SKM-1 (cell line): ENCODE data around the gene MADCAM1.

ENCODE experiments used
- DNase-seq: peaks from one replicate; lab custom pipeline; 2025; ENCODE audit not compliant: unreplicated experiment; lab: John Stamatoyannopoulos, UW

Gene MADCAM1

DNA sequence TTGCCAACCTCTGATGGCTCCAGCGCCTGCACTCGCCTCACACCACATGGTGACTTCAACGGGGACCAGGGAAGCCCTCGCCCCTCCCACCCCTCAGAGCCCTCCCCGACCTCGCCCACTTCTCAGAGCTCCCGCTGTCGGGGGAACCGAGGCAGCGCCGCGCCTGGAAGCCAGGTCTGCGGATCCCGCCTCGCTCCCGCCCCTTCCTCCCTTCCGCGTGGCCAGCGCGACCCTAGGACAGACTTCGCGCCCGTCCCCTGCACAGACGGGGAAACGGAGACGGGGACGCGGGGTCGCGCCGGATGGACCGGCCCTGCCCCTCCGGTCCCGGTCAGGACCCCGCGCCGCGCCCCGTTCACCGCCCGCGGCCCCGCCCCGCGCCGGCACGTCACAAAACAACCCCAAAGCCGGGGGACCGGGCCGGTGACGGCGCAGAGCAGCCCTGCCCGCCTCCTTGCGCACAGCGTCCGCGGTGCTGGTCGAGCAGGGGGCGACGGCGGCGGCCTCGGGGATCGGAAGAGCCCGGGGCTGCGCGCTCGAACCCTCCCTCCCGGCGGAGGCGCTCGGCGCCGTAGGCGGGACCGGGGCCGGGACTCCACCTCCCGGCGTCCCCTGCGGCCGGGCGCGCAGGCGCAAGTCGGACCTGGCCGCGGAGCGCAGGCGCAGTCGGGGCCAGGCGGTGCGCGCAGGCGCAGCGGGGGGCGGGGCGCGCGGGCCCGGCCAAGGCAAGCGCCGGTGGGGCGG, 34.9 kb downstream of the MADCAM1 start:
- peak; percentile 59 for DNase-seq

DNA sequence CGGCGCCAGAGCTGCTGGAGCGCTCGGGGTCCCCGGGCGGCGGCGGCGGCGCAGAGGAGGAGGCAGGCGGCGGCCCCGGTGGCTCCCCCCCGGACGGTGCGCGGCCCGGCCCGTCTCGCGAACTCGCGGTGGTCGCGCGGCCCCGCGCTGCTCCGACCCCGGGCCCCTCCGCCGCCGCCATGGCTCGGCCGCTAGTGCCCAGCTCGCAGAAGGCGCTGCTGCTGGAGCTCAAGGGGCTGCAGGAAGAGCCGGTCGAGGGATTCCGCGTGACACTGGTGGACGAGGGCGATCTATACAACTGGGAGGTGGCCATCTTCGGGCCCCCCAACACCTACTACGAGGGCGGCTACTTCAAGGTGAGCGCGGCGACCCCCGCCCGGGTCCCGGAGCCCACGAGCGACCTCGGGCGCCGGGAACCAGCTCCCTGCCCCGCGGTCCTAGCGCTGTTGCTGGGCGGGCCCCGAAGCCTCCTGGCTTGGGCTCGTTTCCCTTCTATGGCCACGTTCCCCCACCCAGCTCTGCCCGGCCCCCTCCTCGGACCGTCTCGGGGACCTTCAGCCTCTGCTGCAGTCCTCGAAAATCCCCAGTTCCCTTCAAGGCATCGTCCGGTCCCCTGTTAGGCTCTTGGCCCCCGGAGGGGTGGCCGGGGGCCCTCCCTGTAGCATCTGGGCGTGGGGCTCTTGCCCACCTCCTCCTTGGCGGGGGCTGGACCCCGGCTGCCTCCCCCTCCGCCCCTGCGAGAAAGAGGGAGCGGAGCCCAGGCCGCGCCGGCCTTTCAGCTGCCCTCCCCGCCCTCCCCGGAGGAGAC, 35.7 kb downstream of the MADCAM1 start, which contains the start of gene CDC34:
CDC34 (plus strand) TSS at position 8 of the 808 bp plus-strand sequence; CDS start at position 180, 172 bp downstream.
- no peak for DNase-seq

DNA sequence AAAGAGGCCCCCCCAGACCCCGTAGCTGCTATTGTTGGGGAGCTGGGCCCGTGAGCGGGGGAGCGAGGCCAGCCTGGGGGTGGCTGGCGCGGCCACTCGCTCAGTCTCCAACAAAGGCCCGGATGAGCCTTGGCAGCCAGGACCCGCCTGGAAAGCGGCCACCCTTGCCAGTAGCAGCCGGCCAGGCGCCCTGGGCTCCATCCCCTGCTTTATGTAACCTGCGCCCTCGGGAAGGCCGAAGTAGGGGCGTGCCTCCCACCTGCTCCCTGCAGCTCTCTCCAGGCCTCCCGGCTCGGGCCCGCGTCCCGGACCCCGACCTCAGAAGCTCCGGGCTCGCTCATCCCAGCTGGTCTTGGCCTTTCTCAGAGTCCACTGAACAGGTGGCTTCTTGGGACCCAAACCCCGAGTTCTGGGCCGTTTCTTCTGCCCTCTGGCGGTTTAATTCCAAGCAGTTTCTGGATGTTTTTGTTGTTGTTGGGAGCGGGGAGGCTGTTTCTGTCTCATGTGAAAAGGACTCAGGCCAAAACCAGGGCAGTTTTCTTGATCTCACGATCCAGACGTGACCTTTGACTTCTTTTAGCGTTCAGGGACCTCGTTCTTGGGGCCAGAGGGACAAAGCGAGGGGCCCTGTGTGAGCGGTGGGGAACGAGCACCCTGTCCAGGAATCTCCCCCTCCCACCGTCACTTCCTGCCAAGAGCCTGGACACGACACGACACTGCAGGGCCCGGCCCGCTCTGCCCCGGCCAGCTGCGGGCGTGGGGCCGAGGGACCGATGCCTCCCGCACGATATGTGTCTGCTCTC, 36.5 kb downstream of the MADCAM1 start:
- DNase-seq = no peak

DNA sequence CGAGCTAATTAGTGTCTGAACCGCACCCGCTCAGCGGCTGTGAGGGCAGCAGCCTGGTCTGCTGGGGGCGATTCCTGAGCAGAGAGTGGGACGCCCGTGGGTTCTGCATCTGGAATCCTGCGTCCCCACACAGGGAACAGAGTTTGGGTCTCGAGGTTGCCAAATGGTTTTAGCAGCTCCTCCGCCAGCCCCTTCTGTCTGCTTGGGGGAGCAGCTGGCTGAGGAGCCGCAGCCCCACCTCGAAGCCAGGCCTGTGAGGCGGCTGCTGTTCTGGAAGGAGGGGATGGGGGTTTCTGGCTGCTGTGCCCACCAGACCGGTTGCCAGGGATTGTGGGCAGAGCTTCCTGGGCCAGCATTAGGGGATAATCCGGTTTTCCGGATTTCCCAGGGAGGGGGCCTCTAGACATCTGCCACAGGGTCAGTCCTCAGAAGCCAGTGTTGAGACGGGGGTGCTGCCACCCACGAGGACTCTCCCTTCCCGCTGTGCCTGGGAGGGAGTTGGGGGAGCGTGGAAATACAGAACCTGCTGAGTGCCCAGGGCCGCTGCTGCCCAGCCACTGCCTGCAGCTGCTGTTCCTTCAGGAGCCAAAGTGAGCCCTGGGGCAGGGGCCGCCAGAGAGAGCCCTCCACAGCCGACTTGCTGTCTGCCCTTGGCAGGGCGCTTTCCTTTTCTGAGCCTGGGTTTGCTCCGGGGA, 37.2 kb downstream of the MADCAM1 start:
- no peak for DNase-seq

DNA sequence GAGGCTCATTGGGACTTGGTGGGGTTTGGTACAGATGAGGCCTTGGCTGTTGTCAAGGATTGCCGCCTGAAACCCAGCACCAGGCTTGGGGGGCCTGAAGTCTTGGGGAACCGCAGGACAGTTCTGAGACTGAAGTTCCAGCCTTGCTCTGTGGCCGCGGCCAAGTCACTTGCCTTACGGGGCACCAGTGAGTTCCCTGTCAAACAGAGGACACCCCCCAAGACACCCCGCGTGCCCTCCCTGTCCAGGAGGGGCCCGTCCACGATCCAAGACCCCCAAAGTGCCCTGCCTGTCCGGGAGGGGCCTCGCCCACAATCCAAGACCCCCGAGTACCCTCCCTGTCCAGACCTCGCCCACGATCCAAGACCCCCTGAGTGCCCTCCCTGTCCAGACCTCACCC, 37.8 kb downstream of the MADCAM1 start:
- no peak for DNase-seq

DNA sequence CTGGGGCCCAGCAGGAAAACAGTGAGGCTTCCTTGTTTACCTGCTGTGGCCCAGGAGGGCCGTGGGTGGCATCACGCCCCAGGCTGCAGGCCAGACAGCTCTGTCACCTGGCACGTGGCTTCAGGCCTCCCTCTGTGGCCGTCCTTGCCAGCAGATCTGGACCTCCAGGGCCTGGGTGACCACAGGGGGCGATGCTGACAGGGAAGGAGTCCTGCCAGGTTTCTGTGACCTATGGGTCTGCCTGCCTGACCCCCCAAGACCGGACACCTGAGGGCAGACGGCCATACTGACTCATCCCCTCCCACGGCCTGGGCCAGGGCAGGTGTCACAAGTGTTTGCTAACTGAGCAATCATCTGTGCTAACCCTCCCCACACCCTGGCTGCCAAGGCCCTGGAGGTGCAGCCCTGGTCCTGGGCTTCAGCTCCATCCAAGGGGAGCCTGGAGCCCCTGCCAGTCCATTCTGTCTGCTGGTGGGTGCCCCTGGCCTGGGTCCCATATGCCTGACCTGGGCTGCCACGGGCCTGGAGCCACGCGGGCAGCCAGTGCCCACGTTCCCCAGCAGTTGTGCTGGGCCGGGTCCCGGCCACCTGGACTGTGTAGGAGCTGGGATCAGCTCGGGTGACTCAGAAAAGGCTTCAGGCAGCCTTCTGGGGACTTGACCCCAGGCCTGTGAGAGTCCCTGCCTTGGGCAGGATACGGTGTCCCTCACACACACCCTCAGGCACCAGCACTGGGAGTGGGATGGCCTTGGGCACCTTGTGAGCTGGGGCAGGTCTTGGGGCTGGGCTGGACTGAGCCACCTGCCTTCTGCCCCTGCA, 38.9 kb downstream of the MADCAM1 start:
- no peak for DNase-seq

DNA sequence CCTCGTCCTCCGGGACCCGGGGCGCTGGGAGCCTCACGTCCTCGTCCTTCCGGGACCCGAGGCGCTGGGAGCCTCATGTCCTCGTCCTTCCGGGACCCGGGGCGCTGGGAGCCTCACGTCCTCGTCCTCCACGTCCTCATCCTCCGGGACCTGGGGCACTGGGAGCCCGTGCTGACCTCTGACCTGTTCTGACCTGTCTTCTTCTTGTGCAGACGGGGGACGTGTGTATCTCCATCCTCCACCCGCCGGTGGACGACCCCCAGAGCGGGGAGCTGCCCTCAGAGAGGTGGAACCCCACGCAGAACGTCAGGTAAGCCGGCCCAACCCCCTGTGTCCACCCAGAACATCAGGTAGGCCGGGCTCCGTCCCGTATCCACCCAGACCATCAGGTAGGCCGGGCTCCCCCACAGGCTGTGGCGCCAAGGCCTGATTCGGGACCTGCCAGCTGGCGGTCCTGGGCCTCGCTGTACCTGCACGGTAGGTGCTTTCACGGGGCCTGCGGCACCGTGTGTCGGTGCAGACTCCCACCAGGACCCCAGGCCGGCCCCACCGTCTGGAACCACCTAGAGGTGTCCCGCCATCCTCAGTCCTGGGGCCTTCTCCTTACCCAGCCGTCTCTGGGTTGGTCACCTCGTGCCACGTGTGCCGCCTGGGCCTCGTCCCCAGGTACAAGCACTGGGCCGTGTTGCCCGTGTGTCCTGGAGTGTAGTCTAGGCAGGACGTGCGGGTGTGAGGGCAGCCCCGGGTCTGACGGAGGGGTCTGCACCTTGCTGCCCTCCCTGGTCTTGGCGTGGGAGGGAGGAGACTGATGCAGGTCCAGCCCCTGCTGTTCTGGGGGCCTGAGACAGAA, 40.0 kb downstream of the MADCAM1 start:
- DNase-seq = no peak

DNA sequence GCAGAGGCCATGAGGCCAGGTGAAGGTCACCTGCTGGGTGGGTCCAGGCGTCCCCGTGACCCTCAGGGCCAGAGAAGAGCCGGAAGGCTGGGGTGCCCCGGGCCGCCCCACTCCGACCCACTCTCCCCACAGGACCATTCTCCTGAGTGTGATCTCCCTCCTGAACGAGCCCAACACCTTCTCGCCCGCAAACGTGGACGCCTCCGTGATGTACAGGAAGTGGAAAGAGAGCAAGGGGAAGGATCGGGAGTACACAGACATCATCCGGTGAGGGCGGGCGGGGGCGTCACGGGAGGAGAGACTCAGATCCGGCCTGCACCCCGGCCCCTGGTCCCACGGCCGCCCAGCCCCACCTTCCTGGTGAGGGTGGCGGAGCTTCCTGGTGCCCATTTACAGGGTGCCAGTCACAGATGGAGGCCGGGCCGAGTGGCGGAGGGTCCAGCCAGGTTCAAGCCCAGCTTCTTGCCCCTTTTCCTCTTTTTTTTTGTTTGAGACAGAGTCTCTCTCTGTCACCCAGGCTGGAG, 40.7 kb downstream of the MADCAM1 start:
- no peak for DNase-seq

DNA sequence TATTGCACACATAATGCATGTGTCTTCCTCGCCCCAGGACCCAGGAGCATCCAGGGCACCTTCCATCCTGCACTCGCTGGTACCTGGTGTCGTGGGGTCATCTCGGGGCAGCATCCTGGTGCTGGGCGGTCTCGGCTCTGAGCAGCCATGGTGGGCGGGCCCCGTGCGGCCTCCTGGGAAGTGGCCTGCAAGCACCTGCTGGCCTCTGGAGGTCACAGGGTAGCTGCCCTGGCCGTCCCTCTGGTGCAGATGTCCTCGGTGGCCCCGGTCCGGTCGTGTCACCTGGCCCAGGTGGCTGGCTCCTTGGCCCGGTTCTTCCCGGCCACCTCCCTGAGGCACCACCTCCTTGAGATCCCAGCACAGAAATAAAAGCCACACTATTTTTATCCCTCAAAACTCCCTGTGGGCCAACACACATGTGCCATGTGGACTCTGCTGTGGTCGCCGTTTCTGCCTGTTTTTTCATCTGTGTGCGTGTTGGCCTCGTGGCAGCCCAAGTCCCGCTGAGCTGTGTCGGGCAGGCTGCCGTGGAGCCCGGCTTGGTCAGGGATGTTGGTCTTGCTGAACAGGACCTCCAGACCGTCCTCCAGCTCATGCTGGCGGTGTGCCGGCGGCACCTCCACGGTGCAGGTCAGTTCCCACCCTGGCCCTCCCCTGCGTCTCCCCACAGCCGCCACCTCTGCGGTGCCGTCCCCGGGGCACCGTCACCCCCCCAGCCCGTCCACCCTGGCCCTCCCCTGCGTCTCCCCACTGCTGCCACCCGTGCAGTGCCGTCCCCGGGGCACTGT, 42.5 kb downstream of the MADCAM1 start:
- DNase-seq = no peak

DNA sequence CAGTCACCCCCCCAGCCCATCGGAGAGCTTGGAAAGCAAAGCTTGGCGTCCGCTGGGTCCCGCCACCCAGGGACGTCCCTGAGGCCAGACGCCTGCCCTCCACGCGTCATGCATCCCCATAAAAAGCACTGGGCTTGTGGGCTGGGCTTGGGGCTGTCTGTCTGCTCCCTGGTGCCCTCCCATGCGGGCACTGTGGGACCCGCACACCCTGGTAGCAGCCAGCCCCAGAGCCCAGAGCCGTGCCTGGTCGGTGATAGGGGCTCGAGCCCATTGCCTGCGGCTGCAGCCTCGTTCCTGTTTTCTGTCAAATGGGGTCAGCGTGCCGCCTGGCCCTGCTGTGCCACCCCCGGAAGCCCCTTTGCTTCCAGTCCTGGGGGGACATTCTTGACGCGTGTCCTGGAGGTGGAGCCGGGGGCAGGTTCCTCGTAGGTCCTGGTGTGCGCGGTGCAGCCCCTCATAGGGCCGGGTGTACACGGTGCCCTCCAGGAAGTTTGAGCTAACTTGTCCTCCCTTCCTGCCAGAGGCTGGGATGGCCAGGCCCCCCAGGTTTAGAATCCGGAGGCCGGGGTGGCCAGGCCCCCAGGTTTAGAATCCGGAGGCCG, 43.2 kb downstream of the MADCAM1 start:
- DNase-seq = no peak

DNA sequence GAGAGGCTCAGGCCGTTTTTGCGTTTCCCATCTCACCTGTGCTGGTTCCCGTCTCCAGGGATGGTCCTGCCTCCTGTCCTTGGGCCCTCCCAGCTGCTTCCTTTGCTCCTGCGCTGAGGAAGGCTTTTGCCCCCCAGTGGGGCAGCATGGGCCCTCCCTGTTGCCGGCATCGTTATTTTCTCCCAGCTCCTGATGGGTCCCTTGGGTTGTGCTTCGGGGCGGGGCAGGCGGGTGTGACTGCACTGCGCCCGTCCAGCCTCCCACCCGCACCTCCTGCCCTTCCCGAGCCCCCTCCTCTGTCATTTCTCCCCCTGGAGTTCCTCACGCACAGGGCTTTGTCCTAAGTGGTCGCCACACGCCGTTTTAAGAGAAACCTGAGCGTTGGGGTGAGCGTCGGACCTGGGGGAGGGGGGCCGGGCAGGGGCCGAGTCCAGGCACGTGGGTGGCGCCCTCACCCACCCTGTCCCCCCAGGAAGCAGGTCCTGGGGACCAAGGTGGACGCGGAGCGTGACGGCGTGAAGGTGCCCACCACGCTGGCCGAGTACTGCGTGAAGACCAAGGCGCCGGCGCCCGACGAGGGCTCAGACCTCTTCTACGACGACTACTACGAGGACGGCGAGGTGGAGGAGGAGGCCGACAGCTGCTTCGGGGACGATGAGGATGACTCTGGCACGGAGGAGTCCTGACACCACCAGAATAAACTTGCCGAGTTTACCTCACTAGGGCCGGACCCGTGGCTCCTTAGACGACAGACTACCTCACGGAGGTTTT, 44.8 kb downstream of the MADCAM1 start:
- no peak for DNase-seq

DNA sequence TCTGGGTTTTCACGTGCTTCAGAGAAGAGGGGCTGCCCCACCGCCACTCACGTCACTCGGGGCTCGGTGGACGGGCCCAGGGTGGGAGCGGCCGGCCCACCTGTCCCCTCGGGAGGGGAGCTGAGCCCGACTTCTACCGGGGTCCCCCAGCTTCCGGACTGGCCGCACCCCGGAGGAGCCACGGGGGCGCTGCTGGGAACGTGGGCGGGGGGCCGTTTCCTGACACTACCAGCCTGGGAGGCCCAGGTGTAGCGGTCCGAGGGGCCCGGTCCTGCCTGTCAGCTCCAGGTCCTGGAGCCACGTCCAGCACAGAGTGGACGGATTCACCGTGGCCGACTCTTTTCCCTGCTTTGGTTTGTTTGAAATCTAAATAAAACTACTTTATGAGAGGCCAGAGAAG, 45.4 kb downstream of the MADCAM1 start:
- no peak for DNase-seq

DNA sequence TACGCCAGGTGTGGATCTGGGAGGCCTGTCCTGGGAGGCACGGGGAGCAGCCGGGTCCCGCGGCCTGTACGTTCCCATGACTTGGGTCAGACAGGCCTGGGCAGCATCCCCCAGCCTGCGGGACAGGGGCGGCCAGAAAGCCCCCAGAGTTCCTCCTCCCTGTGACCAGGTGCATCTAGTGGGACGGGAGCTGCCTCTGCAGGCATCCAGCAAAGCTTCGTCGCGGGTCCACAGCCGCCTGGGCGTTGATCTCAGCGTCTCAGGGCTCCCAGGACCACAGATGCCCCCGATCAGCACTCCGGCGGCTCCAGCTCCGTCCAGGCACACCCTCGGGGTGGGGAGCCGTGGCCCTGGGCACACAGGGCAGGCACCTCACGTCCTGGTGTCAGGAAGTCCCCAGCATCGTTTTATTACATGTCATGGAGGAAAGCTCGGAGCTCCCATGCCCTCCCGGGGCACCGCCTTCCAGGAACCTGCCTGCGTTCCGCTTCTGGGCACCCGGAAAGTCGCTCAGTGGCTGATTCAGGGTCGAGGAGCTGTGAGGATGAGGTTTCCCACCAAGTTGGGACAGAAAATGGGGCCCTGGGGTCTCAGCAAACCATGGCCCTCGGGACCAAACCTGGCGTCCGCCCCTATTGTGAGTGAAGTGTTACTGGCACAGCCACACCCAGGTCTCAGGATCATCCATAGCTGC, 46.0 kb downstream of the MADCAM1 start:
- no peak for DNase-seq

DNA sequence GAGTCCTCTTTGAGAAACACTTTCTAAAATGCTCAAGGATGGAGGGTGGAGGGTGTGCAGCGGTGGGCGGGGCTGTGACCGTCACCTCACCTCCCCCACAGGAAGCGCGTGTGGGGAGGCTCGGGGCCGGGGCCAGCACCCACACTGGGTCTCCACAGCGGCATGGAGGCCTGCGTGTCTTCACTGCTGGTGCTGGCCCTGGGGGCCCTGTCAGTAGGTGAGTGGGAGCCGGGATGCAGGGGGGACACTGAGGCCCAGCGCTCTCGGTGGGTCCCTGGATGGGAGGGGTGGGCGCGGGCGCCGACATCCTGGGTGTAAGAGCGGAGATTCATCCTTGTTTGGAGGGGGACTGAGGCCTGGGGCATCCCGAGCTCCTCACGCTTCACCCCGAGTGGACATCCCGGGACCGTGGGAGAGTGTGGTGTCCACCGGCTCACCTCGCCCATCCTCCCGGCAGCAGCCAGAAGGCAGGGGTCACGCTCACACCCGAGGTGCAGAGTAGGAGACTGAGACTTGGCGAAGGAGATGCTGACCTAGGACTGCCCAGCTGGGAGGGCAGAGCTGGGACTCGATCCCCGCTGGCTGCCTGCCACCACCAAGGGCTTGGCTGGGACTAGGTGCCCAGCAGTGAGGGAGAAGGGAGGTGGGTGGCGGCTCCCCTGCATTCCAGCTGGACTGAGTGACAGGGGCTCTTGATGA, 47.8 kb downstream of the MADCAM1 start, which contains the start of gene GZMM:
GZMM (plus strand) TSS at position 144 of the 699 bp plus-strand sequence; CDS start at position 163, 19 bp downstream.
- no peak for DNase-seq

DNA sequence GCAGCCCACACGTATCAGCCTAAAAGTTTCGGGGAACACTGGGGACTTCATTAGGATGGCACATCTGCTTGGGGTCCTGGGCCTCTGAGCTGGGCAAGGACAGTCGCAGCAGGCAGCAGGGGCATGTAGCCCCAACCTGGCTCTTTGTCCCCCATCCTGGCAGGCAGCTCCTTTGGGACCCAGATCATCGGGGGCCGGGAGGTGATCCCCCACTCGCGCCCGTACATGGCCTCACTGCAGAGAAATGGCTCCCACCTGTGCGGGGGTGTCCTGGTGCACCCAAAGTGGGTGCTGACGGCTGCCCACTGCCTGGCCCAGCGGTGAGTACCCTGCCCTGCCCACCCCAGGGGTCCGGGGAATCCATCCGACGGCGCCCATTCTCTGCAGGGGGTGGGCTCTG, 50.8 kb downstream of the MADCAM1 start:
- no peak for DNase-seq
